ENCODE measurements around the gene ANKLE1.
"Not testable (repeated sequence)": the region's sequence is repeated elsewhere in the genome, so short reads cannot be mapped to it uniquely, and the experiment has no call there.

Gene ANKLE1

GRCh38 chr19:17285415-17286135 is 3.9 kb downstream of the ANKLE1 start:
- no peak for DNase-seq

- DNase-seq = no peak
Measured at GRCh38 chr19:17286263-17286662, 4.6 kb downstream of the ANKLE1 start.

DNA sequence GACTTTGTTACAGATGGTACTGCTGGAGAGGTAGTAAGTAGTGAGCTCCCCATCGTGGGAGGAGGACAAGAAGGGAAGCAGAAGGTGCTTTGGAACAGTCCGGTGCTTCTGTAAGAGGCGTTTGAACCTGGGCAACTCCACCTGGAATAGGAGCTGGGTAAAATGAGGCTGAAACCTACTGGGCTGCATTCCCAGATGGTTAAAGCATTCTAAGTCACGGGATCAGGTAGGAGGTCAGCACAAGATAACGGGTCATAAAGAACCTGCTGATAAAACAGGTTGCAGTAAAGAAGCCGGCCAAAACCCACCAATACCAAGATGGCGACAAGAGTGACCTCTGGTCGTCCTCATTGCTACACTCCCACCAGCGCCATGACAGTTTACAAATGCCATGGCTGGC is 5.1 kb downstream of the ANKLE1 start:
- DNase-seq = no peak

DNA sequence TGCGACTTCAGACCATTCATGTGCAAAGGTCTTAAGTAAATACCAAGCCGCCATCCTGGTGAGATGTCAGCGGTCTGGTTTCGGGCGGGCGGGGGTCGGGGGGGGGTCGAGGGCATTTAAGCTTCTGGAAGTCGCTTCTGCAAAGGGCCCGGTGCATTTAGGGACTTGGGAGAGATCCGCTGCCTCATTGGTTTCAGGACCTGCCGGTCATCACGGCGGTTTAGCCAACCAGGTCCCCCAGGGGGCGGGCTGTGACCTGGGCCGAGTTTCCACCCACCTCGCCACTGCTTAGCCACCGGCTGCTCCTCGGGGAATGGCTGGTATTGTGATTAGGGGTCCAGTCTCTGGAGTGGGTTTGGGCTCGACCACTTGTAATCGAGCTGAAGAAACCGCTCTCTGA is 7.8 kb downstream of the ANKLE1 start:
- peak; percentile 12 to 70 for DNase-seq

DNA sequence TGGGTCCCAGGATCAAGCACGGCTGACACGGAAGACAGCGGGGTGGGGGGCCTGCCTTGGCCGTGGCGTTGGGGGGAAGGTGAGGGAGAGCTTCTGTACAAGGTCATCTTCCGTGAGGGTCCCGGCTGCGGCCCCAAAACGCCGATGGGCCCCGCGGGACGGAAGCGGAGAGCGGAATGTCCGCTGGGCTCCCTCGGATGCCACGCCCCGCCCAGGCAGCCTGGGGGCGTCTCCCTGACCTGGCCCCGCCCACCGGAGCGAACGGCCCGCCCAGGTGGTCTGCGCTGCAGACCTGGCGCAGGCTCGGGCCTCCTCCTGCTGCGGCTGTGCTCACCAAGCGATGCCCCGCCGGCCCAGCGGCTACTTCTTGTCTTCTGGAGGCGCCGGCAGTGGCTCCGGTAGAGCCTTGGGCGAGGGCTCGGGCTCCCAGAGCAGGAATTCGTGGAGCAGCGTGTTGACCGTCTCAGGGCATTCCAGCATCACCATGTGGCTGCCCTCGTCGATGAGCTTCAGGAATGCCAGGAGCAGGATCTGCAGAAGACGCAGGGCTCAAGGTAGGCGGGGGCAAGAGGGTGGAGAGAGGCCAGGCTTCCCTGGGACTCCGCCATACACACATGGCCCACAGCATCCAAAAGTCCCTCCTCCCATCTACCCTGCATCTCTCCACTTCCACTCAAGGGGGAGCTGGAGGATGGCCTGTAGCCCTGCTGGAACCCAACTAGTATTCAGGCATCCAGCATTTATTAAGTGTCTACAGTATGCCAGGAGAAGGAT is 10.8 kb downstream of the ANKLE1 start:
- DNase-seq = peak; percentile 88 to 89

GRCh38 chr19:17293605-17294004 is 11.9 kb downstream of the ANKLE1 start:
- DNase-seq = no peak

- DNase-seq = no peak
Measured at GRCh38 chr19:17294051-17294891, 12.6 kb downstream of the ANKLE1 start.

GRCh38 chr19:17295551-17295950 is 13.8 kb downstream of the ANKLE1 start:
- DNase-seq = not testable (repeated sequence)

DNA sequence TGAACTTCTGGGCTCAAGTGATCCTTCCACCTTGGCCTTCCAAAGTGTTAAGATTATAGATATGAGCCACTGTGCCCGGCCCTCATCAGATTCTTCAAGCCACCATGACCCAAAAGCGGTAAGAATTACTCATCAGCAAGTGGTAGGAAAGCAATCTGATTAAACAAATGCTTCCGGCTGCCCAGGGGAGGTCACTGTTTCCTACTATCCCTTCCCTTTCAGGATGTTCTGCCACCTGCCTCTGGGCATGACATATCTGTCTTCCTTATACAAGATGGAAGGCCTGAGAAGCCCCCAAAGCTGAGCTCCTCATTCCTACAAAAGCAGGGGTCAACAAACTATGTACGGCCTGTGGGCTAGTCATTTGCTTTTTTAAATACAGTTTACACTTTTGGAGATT is 14.6 kb downstream of the ANKLE1 start:
- peak in 1 of 2 experiments; percentile 31 for DNase-seq

- DNase-seq = no peak
Measured at GRCh38 chr19:17296976-17297375, 15.3 kb downstream of the ANKLE1 start.

GRCh38 chr19:17300992-17301619 is 19.4 kb downstream of the ANKLE1 start:
- no peak for DNase-seq

GRCh38 chr19:17302391-17303166 is 20.9 kb downstream of the ANKLE1 start:
- DNase-seq = peak in 1 of 2 experiments; percentile 62

GRCh38 chr19:17303167-17303939 is 21.7 kb downstream of the ANKLE1 start, which contains the start of gene ABHD8:
Gene ABHD8 (minus strand): TSS chr19:17303425. CDS start chr19:17301616, 1,809 bp downstream.
- DNase-seq = peak; percentile 91 to 97

GRCh38 chr19:17303940-17304267 is 22.2 kb downstream of the ANKLE1 start:
- peak in 1 of 2 experiments; percentile 27 for DNase-seq

- DNase-seq = no peak
Measured at GRCh38 chr19:17304386-17305215, 22.9 kb downstream of the ANKLE1 start.

DNA sequence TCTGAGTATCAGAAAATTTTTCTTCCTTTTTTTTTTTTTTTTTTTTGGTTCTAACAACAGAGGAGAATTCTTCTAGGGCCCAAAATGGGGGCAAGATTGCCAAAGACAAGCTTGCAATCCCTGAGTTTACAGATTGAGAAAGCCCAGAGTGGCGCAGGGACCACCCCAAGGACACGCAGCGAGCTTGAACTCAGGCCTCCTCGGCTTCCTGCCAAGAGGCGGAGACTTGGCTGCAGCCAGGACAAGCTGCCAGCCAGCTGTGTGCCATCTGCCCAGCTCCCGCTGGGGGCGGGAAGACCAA is 23.5 kb downstream of the ANKLE1 start:
- DNase-seq = no peak

- DNase-seq = peak; percentile 100
Measured at GRCh38 chr19:17305517-17306284, 24.0 kb downstream of the ANKLE1 start, which contains the start of gene MRPL34. Gene MRPL34 (plus strand): TSS chr19:17305872. CDS start chr19:17305893, 21 bp downstream.

GRCh38 chr19:17306285-17306714 is 24.6 kb downstream of the ANKLE1 start:
- DNase-seq = peak in 1 of 2 experiments; percentile 55

DNA sequence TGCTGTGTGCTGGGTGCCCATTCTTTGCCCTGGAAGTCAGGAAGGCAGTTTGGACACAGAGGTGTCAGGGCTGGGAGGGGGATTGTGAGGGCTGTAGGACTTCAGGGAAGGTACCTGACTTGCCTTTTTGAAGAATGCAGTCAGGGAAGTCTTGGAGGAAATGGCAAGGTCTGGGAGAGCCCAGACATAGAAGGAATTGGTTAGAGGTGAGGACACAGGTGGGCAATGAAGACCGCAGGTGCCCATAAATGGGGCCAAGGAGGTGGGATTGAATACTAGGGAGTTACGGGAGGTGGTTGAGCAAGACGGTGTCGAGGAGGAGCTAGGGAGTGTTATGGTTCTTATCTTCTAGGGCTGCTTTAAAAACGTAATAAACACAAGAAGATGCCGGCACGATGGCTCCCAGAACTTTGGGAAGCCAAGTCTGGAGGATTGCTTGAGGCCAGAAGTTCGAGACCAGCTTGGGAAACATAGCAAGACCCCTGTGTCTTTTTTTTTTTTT is 26.2 kb downstream of the ANKLE1 start:
- DNase-seq = no peak
